ENCODE results near the gene ACTL6A. TPM values are rescaled to one million over a fixed set of nuclear protein-coding genes. Genes with fewer than 3 reads are reported as not detected.

The ACTL6A gene
- total RNA-seq, 2 donors from 2014 or later = 9.7 to 50.3 TPM

DNA sequence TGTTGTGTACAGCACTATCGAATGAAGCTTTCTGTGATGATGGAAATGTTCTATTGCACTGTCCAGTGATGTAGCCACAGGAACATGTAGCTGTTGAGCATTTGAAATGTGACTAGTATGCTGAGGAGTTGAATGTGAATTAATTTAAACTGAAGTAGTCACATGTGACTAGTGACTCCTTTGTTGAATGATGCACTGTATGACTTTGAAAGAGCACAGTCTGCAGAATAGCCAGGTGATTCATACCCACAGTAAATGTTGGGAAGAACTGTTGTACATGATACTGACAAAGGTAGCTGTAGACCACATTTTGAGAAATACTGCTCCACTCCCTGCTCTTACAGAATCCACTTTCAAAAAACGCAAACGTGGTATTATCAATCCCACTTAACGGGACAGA lies 34.0 kb upstream of the ACTL6A start:
- Histone ChIP-seq H3K4me3 (no peak overlapping the region), H3K4me1 (ENCODE audit: control insufficient read depth in 1 of 2, low read depth in 2 of 2) (peaks cover 4 to 20% of the 10 kb centered on the region in 2 donors), H3K27me3 (replicated peaks; ENCODE audit: insufficient read depth) (no peaks in the 10 kb centered on the region), H3K36me3 (no peaks in the 10 kb centered on the region), H3K27ac (no peak overlapping the region), H3K9me3 (no peaks in the 10 kb centered on the region)
- no peak for ATAC-seq (ENCODE audit: insufficient number of reproducible peaks, low FRiP score, low read depth)
- no peak for DNase-seq (ENCODE audit: low spot score)
- TF ChIP-seq, protein P1, sequence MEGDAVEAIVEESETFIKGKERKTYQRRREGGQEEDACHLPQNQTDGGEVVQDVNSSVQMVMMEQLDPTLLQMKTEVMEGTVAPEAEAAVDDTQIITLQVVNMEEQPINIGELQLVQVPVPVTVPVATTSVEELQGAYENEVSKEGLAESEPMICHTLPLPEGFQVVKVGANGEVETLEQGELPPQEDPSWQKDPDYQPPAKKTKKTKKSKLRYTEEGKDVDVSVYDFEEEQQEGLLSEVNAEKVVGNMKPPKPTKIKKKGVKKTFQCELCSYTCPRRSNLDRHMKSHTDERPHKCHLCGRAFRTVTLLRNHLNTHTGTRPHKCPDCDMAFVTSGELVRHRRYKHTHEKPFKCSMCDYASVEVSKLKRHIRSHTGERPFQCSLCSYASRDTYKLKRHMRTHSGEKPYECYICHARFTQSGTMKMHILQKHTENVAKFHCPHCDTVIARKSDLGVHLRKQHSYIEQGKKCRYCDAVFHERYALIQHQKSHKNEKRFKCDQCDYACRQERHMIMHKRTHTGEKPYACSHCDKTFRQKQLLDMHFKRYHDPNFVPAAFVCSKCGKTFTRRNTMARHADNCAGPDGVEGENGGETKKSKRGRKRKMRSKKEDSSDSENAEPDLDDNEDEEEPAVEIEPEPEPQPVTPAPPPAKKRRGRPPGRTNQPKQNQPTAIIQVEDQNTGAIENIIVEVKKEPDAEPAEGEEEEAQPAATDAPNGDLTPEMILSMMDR (IDR thresholded peaks at IDR 0.05) = no peak

DNA sequence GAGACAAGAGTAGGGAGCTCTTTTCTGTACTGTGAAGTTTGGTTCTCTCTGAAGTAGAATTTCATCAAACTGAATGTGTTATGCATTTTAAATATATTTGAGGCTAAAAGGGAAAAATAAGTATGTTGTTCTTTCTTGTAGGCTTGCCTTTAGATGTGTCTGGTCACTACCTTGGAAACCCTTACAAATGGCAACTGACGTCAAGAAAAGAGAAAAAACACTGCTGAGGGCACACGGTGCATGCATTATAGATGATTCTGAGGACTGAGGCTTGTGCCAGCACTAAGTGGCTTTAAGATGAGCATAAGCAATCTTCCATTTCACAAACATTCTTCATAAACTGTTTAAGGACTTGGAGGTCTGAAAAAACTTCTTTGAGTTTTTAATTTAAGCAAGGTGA lies 31.1 kb upstream of the ACTL6A start:
- Histone ChIP-seq H3K9me3 (no peaks in the 10 kb centered on the region), H3K4me3 (no peak overlapping the region), H3K36me3 (no peaks in the 10 kb centered on the region), H3K27me3 (replicated peaks; ENCODE audit: insufficient read depth) (no peaks in the 10 kb centered on the region), H3K27ac (no peak overlapping the region), H3K4me1 (ENCODE audit: control insufficient read depth in 1 of 2, low read depth in 2 of 2) (peaks cover 4 to 15% of the 10 kb centered on the region in 2 donors)
- ATAC-seq (ENCODE audit: insufficient number of reproducible peaks, low FRiP score, low read depth) (no peak), DNase-seq (ENCODE audit: low spot score) (no peak)
- TF ChIP-seq, protein P1 (IDR thresholded peaks at IDR 0.05) = no peak

DNA sequence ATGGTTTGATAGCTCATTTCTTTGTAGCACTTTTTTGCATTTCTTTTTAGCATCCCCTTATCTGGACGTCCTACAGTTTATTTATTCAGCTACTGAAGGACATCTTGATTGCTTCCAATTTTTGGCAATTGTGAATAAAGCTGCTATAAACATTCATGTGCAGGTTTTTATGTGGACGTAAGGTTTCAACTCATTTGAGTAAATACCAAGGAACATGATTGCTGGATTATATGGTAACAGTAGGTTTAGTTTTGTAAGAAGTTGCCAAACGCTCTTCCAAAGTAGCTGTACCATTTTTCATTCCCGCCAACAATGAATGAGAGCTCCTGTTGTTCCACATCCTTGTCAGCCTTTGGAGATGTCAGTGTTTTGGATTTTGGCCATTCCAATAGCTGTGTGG lies 29.5 kb upstream of the ACTL6A start:
- no peaks in the 10 kb centered on the region for H3K27me3 ChIP-seq (replicated peaks; ENCODE audit: insufficient read depth)
- ATAC-seq (ENCODE audit: insufficient number of reproducible peaks, low FRiP score, low read depth) (no peak), DNase-seq (ENCODE audit: low spot score) (no peak)
- H3K4me3 ChIP-seq = no peak overlapping the region
- H3K4me1 ChIP-seq (ENCODE audit: control insufficient read depth in 1 of 2, low read depth in 2 of 2) = no peaks in the 10 kb centered on the region
- no peaks in the 10 kb centered on the region for H3K36me3 ChIP-seq
- no peak overlapping the region for H3K27ac ChIP-seq
- no peaks in the 10 kb centered on the region for H3K9me3 ChIP-seq
- TF ChIP-seq, protein P1 (IDR thresholded peaks at IDR 0.05) = no peak

DNA sequence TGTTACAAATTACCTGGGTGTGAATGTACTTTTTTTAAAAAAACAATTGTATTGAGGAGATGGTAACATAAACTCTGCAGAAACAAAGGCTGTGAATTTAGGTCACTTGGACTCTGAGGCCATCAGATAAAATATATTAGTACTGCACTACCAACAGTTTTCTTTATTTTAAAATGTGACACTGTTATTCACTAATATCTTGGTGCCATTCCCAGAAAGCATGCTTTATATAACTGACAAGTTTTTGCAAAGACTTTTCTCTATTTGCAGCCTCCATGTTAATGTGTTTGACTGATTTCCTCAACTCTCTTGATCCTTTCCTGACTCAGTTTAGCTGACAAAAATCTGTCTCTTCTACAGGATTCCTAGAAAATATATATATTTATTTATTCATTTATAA lies 26.5 kb upstream of the ACTL6A start:
- no peaks in the 10 kb centered on the region for H3K9me3 ChIP-seq
- no peaks in the 10 kb centered on the region for H3K4me1 ChIP-seq (ENCODE audit: control insufficient read depth in 1 of 2, low read depth in 2 of 2)
- no peaks in the 10 kb centered on the region for H3K36me3 ChIP-seq
- TF ChIP-seq, protein P1 (IDR thresholded peaks at IDR 0.05) = no peak
- H3K27ac ChIP-seq = no peak overlapping the region
- ATAC-seq (ENCODE audit: insufficient number of reproducible peaks, low FRiP score, low read depth) (no peak), DNase-seq (ENCODE audit: low spot score) (no peak)
- no peak overlapping the region for H3K4me3 ChIP-seq
- H3K27me3 ChIP-seq (replicated peaks; ENCODE audit: insufficient read depth) = no peaks in the 10 kb centered on the region

DNA sequence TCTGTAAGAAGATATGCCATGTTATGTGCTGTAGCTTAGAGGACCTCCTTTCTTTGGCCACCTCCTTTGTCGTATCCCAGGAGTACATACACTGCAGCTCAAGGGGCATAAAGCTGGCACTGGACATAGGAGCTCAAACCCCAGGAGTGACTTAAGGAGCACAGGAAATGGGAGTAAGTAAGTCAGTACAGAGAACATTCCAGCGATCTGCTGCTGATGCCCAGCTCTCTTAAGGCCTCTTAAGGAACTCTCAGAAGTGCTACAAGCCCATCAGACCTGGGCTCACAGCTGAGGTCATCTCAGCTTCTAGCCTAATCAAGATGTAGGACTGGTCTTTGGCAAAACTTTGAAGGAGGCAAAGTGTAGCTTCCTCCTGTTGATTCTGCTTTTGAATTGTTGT lies 21.6 kb upstream of the ACTL6A start:
- Histone ChIP-seq H3K4me1 (ENCODE audit: control insufficient read depth in 1 of 2, low read depth in 2 of 2) (no peaks in the 10 kb centered on the region), H3K4me3 (no peak overlapping the region), H3K36me3 (no peaks in the 10 kb centered on the region), H3K9me3 (no peaks in the 10 kb centered on the region), H3K27me3 (replicated peaks; ENCODE audit: insufficient read depth) (no peaks in the 10 kb centered on the region), H3K27ac (no peak overlapping the region)
- no peak for ATAC-seq (ENCODE audit: insufficient number of reproducible peaks, low FRiP score, low read depth)
- TF ChIP-seq, protein P1 (IDR thresholded peaks at IDR 0.05) = no peak
- no peak for DNase-seq (ENCODE audit: low spot score)

Data from thoracic aorta (tissue), 2 donors.